NCI-H524 (cell line): ENCODE data around the gene FGFBP1.
A peak's percentile ranks its signal among the peaks of the same experiment; 100 is the strongest.

Experiments used
- DNase-seq, 2 experiments: peaks; one replicate each; lab custom pipeline; 2025; lab: John Stamatoyannopoulos, UW

Gene FGFBP1

DNA sequence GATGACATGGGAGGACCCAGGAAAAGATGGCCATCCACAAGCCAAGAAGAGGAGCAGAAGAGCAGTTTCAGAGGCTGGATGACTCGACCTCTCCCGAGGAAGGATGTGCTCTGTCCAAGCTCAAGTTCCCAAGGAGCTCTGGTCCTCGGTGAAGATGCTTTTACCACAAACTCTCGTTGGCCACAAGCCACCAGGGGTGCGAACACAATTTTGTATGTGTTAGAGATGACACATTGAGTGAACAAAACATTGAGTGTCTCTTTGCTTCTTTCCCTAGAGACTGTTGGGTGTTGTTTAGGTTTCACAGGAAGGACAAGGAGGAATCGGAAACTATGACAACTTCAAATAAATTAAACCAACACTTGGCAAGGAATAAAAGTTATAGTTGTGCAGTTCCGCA lies 26.3 kb downstream of the FGFBP1 start:
- DNase-seq: no peak

DNA sequence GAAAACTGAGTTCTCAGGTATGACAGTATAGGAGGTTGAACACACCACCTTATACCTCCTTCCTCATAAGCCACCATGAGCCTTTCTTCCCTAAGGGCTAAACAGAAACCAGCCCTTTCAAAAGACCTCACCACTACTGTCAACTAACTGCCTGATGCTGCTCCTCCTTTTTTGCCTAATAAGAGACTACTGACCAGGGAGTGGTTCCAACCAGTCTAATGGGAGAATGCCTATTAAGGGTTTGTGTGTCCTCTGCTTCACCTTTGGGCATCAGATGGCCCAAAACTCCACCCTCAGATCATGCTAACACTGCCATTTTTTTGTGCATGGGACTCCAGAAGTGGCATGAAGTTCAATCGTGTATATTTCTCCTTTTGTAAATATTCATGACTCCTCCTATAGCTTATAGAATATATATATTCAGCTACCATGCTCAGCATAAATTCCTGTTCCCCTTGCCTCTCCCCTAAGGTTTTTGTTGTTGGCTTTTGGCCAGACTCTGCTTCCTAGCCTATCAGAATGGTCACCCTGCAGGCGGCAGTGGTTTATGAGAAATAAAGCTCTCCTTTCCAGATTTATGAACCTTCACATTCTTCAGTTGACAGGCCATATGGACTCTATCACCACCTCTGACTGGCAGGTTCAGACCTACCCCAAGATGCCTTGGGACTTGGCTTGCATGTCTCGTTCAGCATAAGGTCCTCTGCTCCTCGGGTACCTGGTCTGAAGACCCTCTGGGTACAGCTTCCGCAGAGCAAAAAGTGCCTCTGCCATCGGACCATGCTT lies 28.2 kb downstream of the FGFBP1 start:
- no peak for DNase-seq

DNA sequence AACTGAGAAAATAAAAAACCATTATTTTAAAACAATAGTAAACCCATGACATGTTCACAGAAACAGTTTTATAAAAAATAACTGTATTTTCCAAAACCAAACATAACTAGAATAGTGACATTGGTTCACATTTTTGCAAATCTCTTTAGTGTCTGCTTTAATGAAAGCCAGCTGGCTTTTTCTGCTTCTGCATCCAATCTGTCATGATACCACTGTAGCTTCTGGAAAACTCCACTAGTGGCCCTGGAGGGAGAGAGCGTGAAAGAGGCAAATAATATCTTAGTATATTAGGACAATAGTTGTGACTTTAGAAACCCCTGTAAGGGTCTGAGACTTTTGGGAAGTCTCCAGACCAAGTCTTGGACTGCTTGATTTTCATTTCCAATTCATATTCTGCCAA lies 31.1 kb downstream of the FGFBP1 start:
- DNase-seq: no peak

GRCh38 chr4:15906020-15906443 lies 32.5 kb downstream of the FGFBP1 start:
- peak in 1 of 2 experiments; percentile 27 for DNase-seq

- DNase-seq: no peak
These were observed 35.8 kb downstream of the FGFBP1 start for GRCh38 chr4:15902746-15903145.

DNA sequence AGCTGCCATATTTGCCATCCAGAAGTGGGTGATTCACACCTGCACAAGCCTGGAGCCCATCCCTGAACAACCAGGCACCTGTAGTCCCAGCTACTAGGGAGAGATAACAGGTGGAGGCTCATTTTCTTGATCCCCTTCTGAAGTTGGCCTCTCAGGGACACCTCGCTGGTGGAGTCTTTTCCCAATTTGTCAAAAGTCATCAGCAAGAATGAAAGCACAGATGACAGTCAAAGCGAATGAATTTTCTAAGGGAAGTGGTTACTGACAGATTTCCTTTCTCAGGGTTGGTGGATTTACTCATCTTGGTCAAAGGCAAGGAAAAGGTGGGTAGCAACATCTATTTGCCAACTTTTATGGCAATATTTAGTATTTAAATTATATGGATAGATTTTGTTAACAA lies 36.5 kb downstream of the FGFBP1 start:
- no peak for DNase-seq

DNA sequence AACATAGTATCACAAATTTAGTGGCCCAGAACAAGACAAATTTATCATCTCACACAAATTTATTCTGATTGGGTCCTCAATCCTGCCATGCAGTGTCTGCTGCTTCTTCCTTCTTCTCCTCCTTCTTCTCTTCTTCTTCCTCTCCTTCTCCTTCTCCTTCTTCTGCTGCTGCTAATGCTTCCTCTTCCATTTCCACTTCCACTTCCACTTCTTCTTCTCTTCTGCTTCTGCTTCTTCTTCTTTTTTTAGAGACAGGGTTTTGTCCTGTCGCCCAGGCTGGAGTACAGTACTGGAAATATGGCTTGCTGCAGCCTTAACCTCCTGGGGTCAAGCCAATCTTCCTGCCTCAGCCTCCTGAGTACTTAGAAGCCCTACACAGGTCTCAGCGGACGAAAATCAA lies 37.5 kb downstream of the FGFBP1 start:
- no peak for DNase-seq

DNA sequence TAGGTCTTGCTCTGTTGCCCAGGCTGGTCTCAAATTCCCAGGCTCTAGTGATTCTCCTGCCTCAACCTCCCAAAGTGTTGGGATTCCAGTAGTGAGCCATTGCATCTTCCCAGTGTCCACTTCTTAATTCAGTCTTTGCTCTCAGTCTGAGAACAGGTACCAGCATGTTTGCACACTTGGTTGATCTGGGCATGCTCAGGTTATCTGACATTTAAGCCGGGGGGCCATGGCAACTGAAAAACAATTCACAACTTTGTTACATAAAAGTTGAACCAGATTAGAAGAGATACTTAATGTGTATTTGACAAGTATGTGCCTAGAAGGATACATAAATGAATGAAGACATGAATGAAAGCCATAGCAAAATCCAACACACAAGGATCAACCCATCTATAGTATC lies 39.0 kb downstream of the FGFBP1 start:
- DNase-seq: no peak

DNA sequence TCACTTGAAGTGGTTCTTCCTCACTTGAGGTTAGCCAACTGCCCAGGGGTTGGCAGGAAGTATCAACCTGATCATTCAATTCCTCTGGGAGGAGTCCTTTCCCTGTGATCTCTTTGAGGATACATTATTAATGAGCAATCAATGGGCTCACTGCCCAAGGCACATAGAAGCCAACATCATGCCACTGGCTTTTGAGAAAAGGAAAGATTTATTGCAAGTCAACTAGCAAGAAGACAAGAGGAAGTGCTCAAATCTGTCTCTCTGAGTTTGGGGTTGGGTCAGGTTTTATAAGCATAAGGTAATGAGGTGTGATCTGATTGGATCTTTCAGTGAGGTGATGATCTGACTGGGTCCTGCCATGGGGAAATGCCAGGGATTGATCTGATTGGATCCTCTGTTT lies 39.6 kb downstream of the FGFBP1 start:
- DNase-seq: no peak

- no peak for DNase-seq
These were observed 41.0 kb downstream of the FGFBP1 start for GRCh38 chr4:15897577-15897976.

DNA sequence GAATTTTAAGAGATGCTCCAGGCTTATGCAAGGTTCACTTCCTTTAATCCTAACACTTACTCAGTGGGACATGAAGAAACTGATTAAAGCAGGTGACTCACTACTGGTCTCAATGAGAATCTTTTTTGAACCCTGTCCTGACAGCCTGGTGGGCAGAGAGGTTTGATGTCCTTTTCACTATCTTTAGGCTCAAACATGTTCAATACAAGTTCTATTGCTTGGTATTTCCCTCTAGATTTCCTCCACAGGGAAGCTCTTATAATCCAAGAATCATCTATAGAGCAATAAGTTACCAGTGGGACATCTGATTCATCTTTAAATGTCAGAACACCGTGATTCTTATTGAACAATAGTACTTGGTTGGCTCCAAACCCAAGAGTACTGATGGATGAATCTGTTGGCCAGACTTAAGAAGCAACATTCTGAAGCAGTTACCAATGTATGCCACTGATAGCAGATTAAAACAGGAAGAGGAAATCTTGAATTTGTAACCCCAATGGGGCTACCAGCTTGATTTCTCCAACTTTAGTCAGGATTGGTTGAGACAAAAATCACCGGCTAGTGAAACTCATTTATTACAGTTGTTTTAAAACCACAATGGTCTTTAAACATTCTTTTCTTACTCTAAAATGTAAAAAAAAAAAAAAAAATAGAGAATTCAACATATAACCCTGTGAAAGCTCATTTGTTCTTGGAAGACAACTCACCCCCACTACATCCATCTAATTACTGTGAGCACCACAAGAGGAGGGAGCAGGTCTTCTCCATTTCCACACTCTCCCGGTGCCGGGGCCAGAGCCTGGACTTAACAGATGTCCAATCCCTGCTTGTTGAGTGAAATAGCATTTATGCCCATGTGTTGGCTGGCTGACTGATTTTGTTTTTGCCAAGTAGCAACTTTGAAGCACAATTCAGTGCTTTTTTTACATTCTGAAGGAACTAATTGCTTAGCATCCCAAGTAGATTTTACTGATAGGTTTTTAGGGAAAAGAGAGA lies 43.3 kb downstream of the FGFBP1 start:
- DNase-seq: peak in 1 of 2 experiments; percentile 37

GRCh38 chr4:15894393-15894792 lies 44.1 kb downstream of the FGFBP1 start:
- DNase-seq: no peak

DNA sequence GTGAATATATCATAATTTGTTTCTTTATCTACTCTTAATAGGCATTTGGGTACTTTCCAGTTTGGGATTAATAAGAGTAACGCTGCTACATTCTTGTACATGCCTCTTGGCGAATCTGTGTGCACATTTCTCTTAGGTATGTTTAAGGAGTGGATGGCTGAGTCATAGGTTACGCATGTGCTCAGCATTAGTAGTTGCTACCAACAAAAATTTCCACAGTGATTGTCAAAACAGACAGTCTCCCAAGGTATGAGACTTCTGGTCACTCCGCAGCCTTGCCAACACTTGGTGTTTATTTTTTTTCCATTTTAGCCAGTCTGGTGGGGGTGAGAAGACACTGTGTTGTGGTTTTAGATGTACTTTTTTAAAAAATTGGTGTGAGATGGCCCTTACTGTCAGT lies 44.6 kb downstream of the FGFBP1 start:
- DNase-seq: no peak

GRCh38 chr4:15891312-15891711 lies 47.2 kb downstream of the FGFBP1 start:
- peak in 1 of 2 experiments; percentile 36 for DNase-seq

GRCh38 chr4:15890246-15890829 lies 48.2 kb downstream of the FGFBP1 start:
- no peak for DNase-seq

- no peak for DNase-seq
These were observed 50.0 kb downstream of the FGFBP1 start for GRCh38 chr4:15888515-15888914.
